ENCODE data around the gene SNX9. TPM values are rescaled to one million over a fixed set of nuclear protein-coding genes. Genes with fewer than 3 reads are reported as not detected.
A peak's percentile ranks its signal among the peaks of the same experiment; 100 is the strongest.

SNX9 gene
- total RNA-seq = 10 to 100 TPM; 44.9 to 45.1 TPM

DNA sequence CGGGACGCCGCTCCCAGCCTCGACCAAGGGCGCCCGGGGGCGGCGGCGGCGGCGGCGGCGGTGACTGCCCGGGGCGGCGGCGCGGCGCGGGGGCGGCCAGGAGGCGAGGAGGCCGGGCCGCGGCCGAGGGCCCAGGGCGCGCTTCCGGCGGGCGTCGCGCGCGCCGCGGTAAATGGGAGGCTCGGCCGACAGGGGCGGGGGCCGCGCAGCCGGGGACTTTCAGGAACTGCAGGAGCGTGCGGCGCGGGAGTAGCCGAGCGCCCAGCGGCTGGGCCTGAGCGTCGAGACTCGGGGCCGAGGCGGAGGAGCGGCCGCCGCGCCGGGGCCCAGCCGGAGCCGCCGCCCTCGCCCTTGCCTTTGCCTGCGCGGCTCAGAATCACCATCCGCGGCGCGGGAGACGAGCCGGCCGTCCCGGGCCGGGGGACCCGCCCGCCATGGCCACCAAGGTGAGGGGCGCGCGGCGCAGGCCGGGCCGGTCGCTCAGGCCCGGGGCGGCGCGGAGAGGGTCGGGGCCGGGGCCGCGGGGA lies at the start of gene SNX9:
TSS of gene SNX9 (plus strand) at position 246 of the 527 bp plus-strand sequence. CDS start at position 435, 189 bp downstream.
- Mint-ChIP-seq H3K27ac (peak within 1 kb of the TSS; percentile 100), H3K4me1 (ENCODE audit: low read depth) (peaks cover 34% of the 10 kb centered on the region), H3K36me3 (ENCODE audit: low read depth) (peaks cover 27% of the 10 kb centered on the region), H3K9me3 (no peaks in the 10 kb centered on the region), H3K4me3 (peak within 1 kb of the TSS; percentile 99), H3K27me3 (peaks cover 3% of the 10 kb centered on the region)
- peak; percentile 64 for ATAC-seq
- peak; percentile 83 for DNase-seq
- TF ChIP-seq, protein P1, sequence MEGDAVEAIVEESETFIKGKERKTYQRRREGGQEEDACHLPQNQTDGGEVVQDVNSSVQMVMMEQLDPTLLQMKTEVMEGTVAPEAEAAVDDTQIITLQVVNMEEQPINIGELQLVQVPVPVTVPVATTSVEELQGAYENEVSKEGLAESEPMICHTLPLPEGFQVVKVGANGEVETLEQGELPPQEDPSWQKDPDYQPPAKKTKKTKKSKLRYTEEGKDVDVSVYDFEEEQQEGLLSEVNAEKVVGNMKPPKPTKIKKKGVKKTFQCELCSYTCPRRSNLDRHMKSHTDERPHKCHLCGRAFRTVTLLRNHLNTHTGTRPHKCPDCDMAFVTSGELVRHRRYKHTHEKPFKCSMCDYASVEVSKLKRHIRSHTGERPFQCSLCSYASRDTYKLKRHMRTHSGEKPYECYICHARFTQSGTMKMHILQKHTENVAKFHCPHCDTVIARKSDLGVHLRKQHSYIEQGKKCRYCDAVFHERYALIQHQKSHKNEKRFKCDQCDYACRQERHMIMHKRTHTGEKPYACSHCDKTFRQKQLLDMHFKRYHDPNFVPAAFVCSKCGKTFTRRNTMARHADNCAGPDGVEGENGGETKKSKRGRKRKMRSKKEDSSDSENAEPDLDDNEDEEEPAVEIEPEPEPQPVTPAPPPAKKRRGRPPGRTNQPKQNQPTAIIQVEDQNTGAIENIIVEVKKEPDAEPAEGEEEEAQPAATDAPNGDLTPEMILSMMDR (IDR thresholded peaks at IDR 0.05) = no peak
- intact Hi-C loops (cut with micrococcal nuclease) = no loop called here
- ChIA-PET POLR2A (interaction anchor here (0.8 to 1.5 kb wide), 5 partner anchors 10 to 23 kb away, joined by 3 to 5 read pairs (median 3); no protein-coding TSS in a partner anchor), CTCF (no interaction called here)

DNA sequence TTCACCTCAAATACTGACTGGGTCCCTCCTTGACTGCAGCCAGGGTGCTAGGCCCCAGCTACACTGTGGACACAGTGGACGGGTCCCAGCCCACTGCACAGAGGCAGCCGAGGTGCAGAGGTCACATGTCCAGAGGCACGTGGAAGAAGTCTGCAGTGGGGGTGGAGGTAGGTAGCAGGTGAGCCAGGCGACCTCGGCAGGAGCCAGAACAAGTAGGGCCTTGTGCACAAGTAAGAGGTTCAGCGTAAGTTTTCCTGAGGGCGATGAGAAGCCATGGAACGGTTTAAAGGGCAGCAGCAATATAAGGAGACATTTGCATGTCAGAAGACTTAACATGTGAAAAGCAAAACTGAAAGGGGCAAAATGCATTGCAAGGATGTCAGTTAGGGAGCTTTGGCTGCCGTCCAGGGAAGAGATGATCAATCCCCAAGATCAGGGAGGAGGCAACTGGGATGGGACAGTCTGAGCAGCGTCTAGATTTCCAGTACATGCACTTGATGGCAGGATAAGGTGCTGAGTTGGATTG lies 49.7 kb upstream of the SNX9 start:
- TF ChIP-seq, protein P1 (IDR thresholded peaks at IDR 0.05) = no peak
- ATAC-seq (no peak), DNase-seq (no peak)
- H3K9me3 Mint-ChIP-seq = peaks cover 7% of the 10 kb centered on the region
- CTCF ChIA-PET = interaction anchor here (1.7 kb wide), 1 partner anchor 18 kb away, joined by 6 read pairs; no protein-coding TSS in a partner anchor
- peaks cover 2% of the 10 kb centered on the region for H3K27me3 Mint-ChIP-seq
- no peak overlapping the region for H3K4me3 Mint-ChIP-seq
- H3K4me1 Mint-ChIP-seq (ENCODE audit: low read depth) = peaks cover 33% of the 10 kb centered on the region
- peak overlapping the region; percentile 75 for H3K27ac Mint-ChIP-seq
- intact Hi-C loops (cut with micrococcal nuclease) = no loop called here
- H3K36me3 Mint-ChIP-seq (ENCODE audit: low read depth) = peaks cover 3% of the 10 kb centered on the region
- POLR2A ChIA-PET = interaction anchor here (0.8 to 1.8 kb wide), 2 partner anchors 9 to 15 kb away, joined by 3 to 4 read pairs; no protein-coding TSS in a partner anchor

DNA sequence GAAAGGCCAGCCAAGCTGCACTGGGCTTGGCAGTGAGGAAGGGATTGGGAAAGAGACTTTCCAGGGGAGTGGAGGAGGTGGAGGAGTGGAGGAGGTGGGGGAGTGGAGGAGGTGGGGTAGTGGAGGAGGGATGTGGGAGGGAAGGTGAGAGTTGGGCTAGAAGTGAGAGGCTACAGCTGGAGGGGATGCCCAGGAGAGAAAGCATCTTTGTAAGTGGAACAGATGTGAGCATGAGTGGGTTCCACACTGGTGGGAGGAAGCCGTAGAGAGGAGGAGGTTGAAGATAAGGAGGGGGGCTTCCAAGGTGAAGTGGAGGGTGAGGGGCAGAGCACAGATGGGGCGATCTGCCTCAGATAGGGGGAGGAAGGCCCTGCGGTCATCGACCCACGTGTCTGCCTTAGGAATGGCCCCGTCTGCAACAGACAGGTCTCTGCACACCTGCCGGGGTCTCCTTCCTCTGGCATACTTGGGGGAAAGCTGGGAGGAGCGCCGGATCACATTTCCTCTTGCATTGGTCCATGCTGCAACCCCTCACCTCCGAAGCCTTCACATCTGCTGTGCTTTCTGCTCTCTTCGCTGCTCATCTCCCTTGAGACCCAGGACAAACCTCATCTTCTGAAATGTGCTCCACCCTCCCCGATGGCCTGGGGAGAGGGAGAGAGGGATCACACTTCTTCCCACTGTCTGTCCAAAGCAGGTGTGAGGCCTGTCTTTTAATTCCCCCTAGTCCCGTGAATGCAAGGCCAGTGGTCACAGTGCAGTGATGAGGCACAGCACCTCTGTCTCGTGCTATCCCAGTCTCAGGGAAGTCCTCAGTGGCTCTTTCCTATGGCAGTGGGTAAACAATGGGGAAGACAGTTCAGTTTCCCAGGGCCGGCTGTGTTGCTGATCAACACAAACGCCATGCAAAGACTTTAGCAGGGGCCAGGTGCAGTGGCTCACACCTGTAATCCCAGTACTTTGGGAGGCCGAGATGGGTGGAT lies 48.6 kb upstream of the SNX9 start:
- Mint-ChIP-seq H3K4me3 (no peak overlapping the region), H3K27me3 (peaks cover 2% of the 10 kb centered on the region), H3K36me3 (ENCODE audit: low read depth) (peaks cover 3% of the 10 kb centered on the region), H3K27ac (peak overlapping the region; percentile 75), H3K9me3 (peaks cover 7% of the 10 kb centered on the region), H3K4me1 (ENCODE audit: low read depth) (peaks cover 24% of the 10 kb centered on the region)
- ChIA-PET CTCF (no interaction called here), POLR2A (interaction anchor here (0.7 to 1.8 kb wide), 3 partner anchors 10 to 14 kb away, joined by 3 to 5 read pairs (median 4); no protein-coding TSS in a partner anchor)
- DNase-seq (no peak), ATAC-seq (no peak)
- intact Hi-C loops (cut with micrococcal nuclease) = no loop called here
- TF ChIP-seq, protein P1 (IDR thresholded peaks at IDR 0.05) = no peak

DNA sequence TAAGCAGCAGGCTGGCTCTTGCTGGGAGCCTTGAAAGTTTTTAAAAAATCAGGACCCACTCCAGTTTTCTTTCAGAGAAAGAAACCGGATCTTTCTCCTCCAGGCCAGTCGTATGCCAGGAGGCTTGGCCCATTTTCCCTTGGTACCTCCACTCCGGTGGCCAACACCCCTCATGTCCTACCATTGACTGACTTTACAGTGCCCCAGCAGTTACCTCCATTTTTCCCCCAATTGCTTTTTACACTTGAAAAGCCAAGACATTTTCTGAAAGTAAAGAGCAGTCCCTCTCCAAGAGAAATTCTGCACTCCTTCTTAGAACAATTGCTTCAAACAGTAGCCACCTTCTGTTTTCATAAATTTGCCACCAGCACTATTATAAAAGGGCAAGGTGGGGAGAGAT lies 47.7 kb upstream of the SNX9 start:
- CTCF ChIA-PET = no interaction called here
- Mint-ChIP-seq H3K36me3 (ENCODE audit: low read depth) (peaks cover 3% of the 10 kb centered on the region), H3K9me3 (peaks cover 7% of the 10 kb centered on the region), H3K4me1 (ENCODE audit: low read depth) (peaks cover 16% of the 10 kb centered on the region), H3K27ac (peak overlapping the region; percentile 32), H3K27me3 (peaks cover 2% of the 10 kb centered on the region), H3K4me3 (no peak overlapping the region)
- TF ChIP-seq, protein P1 (IDR thresholded peaks at IDR 0.05) = no peak
- intact Hi-C loops (cut with micrococcal nuclease) = no loop called here
- no peak for ATAC-seq
- no peak for DNase-seq
- POLR2A ChIA-PET = no interaction called here
